ENCODE data around the gene CRYBA2. TPM values are rescaled to one million over a fixed set of nuclear protein-coding genes. Genes with fewer than 3 reads are reported as not detected.

Gene CRYBA2
- total and polyA plus RNA-seq, 2 experiments from 2014 or later, result not detected

DNA sequence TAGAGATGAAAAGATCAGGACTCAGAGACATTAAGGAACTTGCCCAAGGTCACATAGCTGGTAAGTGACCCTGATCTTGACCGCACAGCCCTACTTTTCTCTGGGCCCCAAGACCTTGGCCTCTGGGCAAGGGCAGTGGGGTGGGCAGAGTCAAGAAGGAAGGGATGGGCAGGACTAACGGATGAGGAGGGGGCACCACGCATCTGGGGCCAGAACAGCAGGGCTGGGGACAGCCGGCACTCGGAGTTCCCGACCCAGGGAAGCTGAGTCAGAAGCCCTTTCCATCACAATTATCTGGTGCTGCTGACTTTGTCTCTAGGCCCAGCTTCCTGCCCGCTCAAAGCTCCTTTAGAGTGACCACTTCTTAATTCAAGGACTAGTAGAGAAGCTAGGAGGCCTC lies 33.7 kb upstream of the CRYBA2 start:
- Histone ChIP-seq H3K4me3 (no peak overlapping the region), H3K27ac (no peak overlapping the region), H3K4me1 (ENCODE audit: low read depth) (no peaks in the 10 kb centered on the region), H3K9me3 (ENCODE audit: low read depth) (no peaks in the 10 kb centered on the region), H3K27me3 (peaks cover 30% of the 10 kb centered on the region), H3K36me3 (no peaks in the 10 kb centered on the region)
- TF ChIP-seq, protein P1, sequence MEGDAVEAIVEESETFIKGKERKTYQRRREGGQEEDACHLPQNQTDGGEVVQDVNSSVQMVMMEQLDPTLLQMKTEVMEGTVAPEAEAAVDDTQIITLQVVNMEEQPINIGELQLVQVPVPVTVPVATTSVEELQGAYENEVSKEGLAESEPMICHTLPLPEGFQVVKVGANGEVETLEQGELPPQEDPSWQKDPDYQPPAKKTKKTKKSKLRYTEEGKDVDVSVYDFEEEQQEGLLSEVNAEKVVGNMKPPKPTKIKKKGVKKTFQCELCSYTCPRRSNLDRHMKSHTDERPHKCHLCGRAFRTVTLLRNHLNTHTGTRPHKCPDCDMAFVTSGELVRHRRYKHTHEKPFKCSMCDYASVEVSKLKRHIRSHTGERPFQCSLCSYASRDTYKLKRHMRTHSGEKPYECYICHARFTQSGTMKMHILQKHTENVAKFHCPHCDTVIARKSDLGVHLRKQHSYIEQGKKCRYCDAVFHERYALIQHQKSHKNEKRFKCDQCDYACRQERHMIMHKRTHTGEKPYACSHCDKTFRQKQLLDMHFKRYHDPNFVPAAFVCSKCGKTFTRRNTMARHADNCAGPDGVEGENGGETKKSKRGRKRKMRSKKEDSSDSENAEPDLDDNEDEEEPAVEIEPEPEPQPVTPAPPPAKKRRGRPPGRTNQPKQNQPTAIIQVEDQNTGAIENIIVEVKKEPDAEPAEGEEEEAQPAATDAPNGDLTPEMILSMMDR (IDR thresholded peaks at IDR 0.05; ENCODE audit: low read depth, low read length), result no peak
- no peak for DNase-seq (ENCODE audit: low read depth in 1 of 2, low spot score in 1 of 2)

GRCh38 chr2:219025637-219026585 lies 32.7 kb upstream of the CRYBA2 start:
- TF ChIP-seq, protein P1 (IDR thresholded peaks at IDR 0.05; ENCODE audit: low read depth, low read length), result no peak
- Histone ChIP-seq H3K27ac (no peak overlapping the region), H3K4me3 (no peak overlapping the region), H3K36me3 (no peaks in the 10 kb centered on the region), H3K9me3 (ENCODE audit: low read depth) (no peaks in the 10 kb centered on the region), H3K27me3 (peaks cover 33% of the 10 kb centered on the region), H3K4me1 (ENCODE audit: low read depth) (no peaks in the 10 kb centered on the region)
- DNase-seq (ENCODE audit: low read depth in 1 of 2, low spot score in 1 of 2), result no peak

- peaks cover 43% of the 10 kb centered on the region for H3K27me3 ChIP-seq
- H3K27ac ChIP-seq, result no peak overlapping the region
- H3K4me3 ChIP-seq, result no peak overlapping the region
- H3K36me3 ChIP-seq, result no peaks in the 10 kb centered on the region
- DNase-seq (ENCODE audit: low read depth in 1 of 2, low spot score in 1 of 2), result no peak
- no peaks in the 10 kb centered on the region for H3K4me1 ChIP-seq (ENCODE audit: low read depth)
- TF ChIP-seq, protein P1 (IDR thresholded peaks at IDR 0.05; ENCODE audit: low read depth, low read length), result no peak
- H3K9me3 ChIP-seq (ENCODE audit: low read depth), result no peaks in the 10 kb centered on the region
These were observed 30.8 kb upstream of the CRYBA2 start for GRCh38 chr2:219024059-219024458.

DNA sequence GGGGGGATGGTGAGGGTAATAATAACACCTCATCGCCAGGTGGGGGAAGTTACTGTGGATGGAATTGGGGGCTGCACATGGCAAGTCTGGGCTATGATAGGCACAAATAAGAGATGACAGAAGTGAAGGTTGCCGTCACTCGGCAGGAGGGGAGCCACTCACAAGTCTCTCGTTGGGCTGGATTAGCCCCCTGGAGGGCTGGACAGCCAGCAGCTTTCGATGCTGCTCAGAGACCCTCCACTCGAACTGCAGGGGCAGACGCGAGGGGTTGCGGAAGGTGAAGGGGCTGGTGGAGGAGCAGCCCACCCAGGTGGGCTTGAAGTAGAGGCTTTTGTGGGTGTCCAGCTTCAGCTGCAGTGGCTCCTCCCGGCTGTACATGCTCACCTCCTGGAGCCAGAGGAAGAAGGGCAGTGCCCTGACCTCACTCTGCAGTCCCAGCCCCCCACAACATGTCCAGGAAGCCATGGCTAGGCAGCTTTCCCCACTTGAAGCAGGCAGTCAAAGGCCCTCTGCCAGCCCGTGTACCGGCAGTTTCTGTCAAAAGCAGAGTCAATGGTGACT lies 29.9 kb upstream of the CRYBA2 start:
- H3K36me3 ChIP-seq, result no peaks in the 10 kb centered on the region
- H3K9me3 ChIP-seq (ENCODE audit: low read depth), result no peaks in the 10 kb centered on the region
- DNase-seq (ENCODE audit: low read depth in 1 of 2, low spot score in 1 of 2), result no peak
- H3K4me3 ChIP-seq, result no peak overlapping the region
- peaks cover 40% of the 10 kb centered on the region for H3K27me3 ChIP-seq
- TF ChIP-seq, protein P1 (IDR thresholded peaks at IDR 0.05; ENCODE audit: low read depth, low read length), result no peak
- no peaks in the 10 kb centered on the region for H3K4me1 ChIP-seq (ENCODE audit: low read depth)
- H3K27ac ChIP-seq, result no peak overlapping the region

GRCh38 chr2:219022616-219023015 lies 29.4 kb upstream of the CRYBA2 start:
- no peaks in the 10 kb centered on the region for H3K4me1 ChIP-seq (ENCODE audit: low read depth)
- TF ChIP-seq, protein P1 (IDR thresholded peaks at IDR 0.05; ENCODE audit: low read depth, low read length), result no peak
- H3K27me3 ChIP-seq, result peaks cover 36% of the 10 kb centered on the region
- no peak overlapping the region for H3K27ac ChIP-seq
- H3K4me3 ChIP-seq, result no peak overlapping the region
- H3K9me3 ChIP-seq (ENCODE audit: low read depth), result no peaks in the 10 kb centered on the region
- DNase-seq (ENCODE audit: low read depth in 1 of 2, low spot score in 1 of 2), result no peak
- H3K36me3 ChIP-seq, result no peaks in the 10 kb centered on the region

Measured in cardiac muscle cell (in vitro differentiated cells and primary cell).